ENCODE results near the gene ARHGAP24. TPM values are rescaled to one million over a fixed set of nuclear protein-coding genes. Genes with fewer than 3 reads are reported as not detected.

The ARHGAP24 gene
- total and polyA plus RNA-seq, 2 of the 13 experiments (the other 11 are each of a cell fraction or from before 2014, with no cell fraction given): 0.07 to 0.55 TPM

DNA sequence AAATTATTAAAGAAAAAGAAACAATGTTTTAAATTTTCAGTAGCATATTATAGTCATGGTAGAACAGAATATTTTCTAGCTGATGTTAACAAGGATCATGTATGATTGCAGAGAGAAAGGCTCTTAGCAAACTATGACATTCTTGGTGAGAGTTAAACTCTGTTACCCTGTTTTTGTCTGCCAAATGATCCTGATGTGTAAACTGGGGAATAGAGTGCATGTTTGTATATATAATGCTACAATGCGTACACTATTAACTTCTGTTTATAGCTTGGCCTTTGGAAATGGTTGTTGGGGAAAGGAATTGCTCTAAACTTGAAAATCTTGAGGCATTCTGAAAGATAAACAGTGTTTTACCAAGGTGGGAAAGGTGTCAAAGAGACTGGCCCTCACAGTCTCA is 292.7 kb downstream of the ARHGAP24 start (continued):
- TF ChIP-seq, protein P1, sequence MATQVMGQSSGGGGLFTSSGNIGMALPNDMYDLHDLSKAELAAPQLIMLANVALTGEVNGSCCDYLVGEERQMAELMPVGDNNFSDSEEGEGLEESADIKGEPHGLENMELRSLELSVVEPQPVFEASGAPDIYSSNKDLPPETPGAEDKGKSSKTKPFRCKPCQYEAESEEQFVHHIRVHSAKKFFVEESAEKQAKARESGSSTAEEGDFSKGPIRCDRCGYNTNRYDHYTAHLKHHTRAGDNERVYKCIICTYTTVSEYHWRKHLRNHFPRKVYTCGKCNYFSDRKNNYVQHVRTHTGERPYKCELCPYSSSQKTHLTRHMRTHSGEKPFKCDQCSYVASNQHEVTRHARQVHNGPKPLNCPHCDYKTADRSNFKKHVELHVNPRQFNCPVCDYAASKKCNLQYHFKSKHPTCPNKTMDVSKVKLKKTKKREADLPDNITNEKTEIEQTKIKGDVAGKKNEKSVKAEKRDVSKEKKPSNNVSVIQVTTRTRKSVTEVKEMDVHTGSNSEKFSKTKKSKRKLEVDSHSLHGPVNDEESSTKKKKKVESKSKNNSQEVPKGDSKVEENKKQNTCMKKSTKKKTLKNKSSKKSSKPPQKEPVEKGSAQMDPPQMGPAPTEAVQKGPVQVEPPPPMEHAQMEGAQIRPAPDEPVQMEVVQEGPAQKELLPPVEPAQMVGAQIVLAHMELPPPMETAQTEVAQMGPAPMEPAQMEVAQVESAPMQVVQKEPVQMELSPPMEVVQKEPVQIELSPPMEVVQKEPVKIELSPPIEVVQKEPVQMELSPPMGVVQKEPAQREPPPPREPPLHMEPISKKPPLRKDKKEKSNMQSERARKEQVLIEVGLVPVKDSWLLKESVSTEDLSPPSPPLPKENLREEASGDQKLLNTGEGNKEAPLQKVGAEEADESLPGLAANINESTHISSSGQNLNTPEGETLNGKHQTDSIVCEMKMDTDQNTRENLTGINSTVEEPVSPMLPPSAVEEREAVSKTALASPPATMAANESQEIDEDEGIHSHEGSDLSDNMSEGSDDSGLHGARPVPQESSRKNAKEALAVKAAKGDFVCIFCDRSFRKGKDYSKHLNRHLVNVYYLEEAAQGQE (IDR thresholded peaks at IDR 0.05; ENCODE audit: borderline replicate concordance in 1 of 2, low read depth in 1 of 2, low read length in 2 of 2): no peak
- TF ChIP-seq, protein P2, sequence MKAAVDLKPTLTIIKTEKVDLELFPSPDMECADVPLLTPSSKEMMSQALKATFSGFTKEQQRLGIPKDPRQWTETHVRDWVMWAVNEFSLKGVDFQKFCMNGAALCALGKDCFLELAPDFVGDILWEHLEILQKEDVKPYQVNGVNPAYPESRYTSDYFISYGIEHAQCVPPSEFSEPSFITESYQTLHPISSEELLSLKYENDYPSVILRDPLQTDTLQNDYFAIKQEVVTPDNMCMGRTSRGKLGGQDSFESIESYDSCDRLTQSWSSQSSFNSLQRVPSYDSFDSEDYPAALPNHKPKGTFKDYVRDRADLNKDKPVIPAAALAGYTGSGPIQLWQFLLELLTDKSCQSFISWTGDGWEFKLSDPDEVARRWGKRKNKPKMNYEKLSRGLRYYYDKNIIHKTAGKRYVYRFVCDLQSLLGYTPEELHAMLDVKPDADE (CRISPR knock-in tag; IDR thresholded peaks at IDR 0.05): no peak
- TF ChIP-seq, protein P3, sequence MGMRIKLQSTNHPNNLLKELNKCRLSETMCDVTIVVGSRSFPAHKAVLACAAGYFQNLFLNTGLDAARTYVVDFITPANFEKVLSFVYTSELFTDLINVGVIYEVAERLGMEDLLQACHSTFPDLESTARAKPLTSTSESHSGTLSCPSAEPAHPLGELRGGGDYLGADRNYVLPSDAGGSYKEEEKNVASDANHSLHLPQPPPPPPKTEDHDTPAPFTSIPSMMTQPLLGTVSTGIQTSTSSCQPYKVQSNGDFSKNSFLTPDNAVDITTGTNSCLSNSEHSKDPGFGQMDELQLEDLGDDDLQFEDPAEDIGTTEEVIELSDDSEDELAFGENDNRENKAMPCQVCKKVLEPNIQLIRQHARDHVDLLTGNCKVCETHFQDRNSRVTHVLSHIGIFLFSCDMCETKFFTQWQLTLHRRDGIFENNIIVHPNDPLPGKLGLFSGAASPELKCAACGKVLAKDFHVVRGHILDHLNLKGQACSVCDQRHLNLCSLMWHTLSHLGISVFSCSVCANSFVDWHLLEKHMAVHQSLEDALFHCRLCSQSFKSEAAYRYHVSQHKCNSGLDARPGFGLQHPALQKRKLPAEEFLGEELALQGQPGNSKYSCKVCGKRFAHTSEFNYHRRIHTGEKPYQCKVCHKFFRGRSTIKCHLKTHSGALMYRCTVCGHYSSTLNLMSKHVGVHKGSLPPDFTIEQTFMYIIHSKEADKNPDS (CRISPR knock-in tag; IDR thresholded peaks at IDR 0.05): no peak
- TF ChIP-seq FOXO1 (CRISPR knock-in tag; IDR thresholded peaks at IDR 0.05): no peak
- no peak for TF ChIP-seq ZNF3 (CRISPR knock-in tag; IDR thresholded peaks at IDR 0.05)
- no peak for TF ChIP-seq DNMT3B (CRISPR knock-in tag; conservative IDR thresholded peaks at IDR 0.05)
- TF ChIP-seq, protein P4, sequence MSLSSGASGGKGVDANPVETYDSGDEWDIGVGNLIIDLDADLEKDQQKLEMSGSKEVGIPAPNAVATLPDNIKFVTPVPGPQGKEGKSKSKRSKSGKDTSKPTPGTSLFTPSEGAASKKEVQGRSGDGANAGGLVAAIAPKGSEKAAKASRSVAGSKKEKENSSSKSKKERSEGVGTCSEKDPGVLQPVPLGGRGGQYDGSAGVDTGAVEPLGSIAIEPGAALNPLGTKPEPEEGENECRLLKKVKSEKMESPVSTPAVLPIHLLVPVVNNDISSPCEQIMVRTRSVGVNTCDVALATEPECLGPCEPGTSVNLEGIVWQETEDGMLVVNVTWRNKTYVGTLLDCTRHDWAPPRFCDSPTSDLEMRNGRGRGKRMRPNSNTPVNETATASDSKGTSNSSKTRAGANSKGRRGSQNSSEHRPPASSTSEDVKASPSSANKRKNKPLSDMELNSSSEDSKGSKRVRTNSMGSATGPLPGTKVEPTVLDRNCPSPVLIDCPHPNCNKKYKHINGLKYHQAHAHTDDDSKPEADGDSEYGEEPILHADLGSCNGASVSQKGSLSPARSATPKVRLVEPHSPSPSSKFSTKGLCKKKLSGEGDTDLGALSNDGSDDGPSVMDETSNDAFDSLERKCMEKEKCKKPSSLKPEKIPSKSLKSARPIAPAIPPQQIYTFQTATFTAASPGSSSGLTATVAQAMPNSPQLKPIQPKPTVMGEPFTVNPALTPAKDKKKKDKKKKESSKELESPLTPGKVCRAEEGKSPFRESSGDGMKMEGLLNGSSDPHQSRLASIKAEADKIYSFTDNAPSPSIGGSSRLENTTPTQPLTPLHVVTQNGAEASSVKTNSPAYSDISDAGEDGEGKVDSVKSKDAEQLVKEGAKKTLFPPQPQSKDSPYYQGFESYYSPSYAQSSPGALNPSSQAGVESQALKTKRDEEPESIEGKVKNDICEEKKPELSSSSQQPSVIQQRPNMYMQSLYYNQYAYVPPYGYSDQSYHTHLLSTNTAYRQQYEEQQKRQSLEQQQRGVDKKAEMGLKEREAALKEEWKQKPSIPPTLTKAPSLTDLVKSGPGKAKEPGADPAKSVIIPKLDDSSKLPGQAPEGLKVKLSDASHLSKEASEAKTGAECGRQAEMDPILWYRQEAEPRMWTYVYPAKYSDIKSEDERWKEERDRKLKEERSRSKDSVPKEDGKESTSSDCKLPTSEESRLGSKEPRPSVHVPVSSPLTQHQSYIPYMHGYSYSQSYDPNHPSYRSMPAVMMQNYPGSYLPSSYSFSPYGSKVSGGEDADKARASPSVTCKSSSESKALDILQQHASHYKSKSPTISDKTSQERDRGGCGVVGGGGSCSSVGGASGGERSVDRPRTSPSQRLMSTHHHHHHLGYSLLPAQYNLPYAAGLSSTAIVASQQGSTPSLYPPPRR (CRISPR knock-in tag; IDR thresholded peaks at IDR 0.05; ENCODE audit: borderline replicate concordance): no peak
- TF ChIP-seq ZNF263 (CRISPR knock-in tag; IDR thresholded peaks at IDR 0.05): no peak
- TF ChIP-seq KDM6A (CRISPR knock-in tag; IDR thresholded peaks at IDR 0.05; ENCODE audit: low read depth): no peak
- TF ChIP-seq, protein P5, sequence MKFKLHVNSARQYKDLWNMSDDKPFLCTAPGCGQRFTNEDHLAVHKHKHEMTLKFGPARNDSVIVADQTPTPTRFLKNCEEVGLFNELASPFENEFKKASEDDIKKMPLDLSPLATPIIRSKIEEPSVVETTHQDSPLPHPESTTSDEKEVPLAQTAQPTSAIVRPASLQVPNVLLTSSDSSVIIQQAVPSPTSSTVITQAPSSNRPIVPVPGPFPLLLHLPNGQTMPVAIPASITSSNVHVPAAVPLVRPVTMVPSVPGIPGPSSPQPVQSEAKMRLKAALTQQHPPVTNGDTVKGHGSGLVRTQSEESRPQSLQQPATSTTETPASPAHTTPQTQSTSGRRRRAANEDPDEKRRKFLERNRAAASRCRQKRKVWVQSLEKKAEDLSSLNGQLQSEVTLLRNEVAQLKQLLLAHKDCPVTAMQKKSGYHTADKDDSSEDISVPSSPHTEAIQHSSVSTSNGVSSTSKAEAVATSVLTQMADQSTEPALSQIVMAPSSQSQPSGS (CRISPR knock-in tag; IDR thresholded peaks at IDR 0.05): no peak

All from HepG2 (cell line).